Cardiac muscle cell (in vitro differentiated cells and primary cell): ENCODE measurements around the gene RFNG. TPM values are rescaled to one million over a fixed set of nuclear protein-coding genes. Genes with fewer than 3 reads are reported as not detected.
A peak's percentile ranks its signal among the peaks of the same experiment; 100 is the strongest.

Source experiments
- DNase-seq, 2 donors: peaks; one replicate each; pipeline versions ENCODE4 v3.0.0 to v3.0.0-alpha.2; 2010 to 2017; ENCODE audit warnings: low read depth in 1 of 2, low spot score in 1 of 2
- H3K27ac ChIP-seq: fragments of 200-600 bp; sonication (generic); 2 replicates; pipeline ENCODE4 v1.5.1; 2016
- H3K27me3 ChIP-seq: fragments of 200-600 bp; sonication (generic); 2 replicates; pipeline ENCODE4 v1.6.0; 2016; ENCODE audit warnings: control low read depth
- H3K36me3 ChIP-seq: fragments of 200-600 bp; sonication (generic); 2 replicates; pipeline ENCODE4 v1.5.1; 2016; ENCODE audit warnings: control low read depth
- H3K4me1 ChIP-seq: fragments of 200-600 bp; sonication (generic); 2 replicates; pipeline ENCODE4 v1.8.1; 2017; ENCODE audit warnings: low read depth, mild to moderate bottlenecking, mixed run types
- H3K4me3 ChIP-seq: fragments of 200-600 bp; sonication (generic); 2 replicates; pipeline ENCODE4 v1.5.1; 2016; ENCODE audit warnings: mild to moderate bottlenecking
- H3K9me3 ChIP-seq: fragments of 200-600 bp; sonication (generic); 2 replicates; pipeline ENCODE4 v1.5.1; 2017; ENCODE audit warnings: low read depth, mild to moderate bottlenecking, control low read depth
- polyA plus RNA-seq: library from polyadenylated mRNA; unstranded; fragments of >200 nt; fragmentation: Nextera tagmentation; extraction: Ambion mirVana; gene quantifications from 2 replicates; pipeline ENCODE4 v1.2.1, GENCODE V29; 2016
- total RNA-seq: library from RNA; depleted of rRNA; stranded (reverse); fragments of >200 nt; gene quantifications from 2 replicates; pipeline ENCODE4 v1.2.3, GENCODE V29; 2016
- TF ChIP-seq, protein P1 (sequence below): IDR thresholded peaks from 2 replicates; pipeline ENCODE4 v1.5.1; 2012; ENCODE audit warnings: low read depth, mild to moderate bottlenecking, low read length

Gene RFNG
- total and polyA plus RNA-seq, 2 experiments from 2014 or later = 94.6 to 98.3 TPM

DNA sequence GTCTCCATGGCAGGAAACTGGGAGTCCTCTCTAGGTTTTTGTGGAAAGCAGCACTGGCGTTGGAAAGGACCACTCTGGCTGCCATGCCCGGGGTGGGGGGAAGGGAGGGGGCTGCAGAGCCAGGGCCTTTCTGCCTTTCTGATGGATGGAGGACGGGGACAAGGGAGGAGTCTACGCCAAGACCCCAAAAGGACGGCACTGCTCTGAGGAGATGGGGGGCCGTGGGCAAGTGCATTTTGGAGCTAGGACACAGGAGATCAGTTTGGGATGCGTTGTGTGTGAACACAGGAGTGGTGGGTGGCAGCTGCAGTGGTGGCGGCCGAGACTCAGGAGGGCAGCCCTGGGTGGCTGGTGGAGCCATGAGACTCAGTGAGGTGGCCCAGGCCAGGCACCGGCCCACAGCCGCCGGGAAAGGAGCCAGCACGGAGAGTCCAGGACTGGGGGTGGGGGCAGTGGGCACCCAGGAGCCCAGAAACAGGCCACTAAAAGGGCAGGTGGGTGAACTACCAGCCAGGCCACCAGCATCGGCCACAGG lies 31.0 kb downstream of the RFNG start:
- H3K9me3 ChIP-seq = no peaks in the 10 kb centered on the region
- no peaks in the 10 kb centered on the region for H3K36me3 ChIP-seq
- H3K27ac ChIP-seq = no peak overlapping the region
- H3K4me3 ChIP-seq = no peak overlapping the region
- no peaks in the 10 kb centered on the region for H3K4me1 ChIP-seq
- H3K27me3 ChIP-seq = no peaks in the 10 kb centered on the region
- TF ChIP-seq, protein P1, sequence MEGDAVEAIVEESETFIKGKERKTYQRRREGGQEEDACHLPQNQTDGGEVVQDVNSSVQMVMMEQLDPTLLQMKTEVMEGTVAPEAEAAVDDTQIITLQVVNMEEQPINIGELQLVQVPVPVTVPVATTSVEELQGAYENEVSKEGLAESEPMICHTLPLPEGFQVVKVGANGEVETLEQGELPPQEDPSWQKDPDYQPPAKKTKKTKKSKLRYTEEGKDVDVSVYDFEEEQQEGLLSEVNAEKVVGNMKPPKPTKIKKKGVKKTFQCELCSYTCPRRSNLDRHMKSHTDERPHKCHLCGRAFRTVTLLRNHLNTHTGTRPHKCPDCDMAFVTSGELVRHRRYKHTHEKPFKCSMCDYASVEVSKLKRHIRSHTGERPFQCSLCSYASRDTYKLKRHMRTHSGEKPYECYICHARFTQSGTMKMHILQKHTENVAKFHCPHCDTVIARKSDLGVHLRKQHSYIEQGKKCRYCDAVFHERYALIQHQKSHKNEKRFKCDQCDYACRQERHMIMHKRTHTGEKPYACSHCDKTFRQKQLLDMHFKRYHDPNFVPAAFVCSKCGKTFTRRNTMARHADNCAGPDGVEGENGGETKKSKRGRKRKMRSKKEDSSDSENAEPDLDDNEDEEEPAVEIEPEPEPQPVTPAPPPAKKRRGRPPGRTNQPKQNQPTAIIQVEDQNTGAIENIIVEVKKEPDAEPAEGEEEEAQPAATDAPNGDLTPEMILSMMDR = no peak
- DNase-seq = no peak

DNA sequence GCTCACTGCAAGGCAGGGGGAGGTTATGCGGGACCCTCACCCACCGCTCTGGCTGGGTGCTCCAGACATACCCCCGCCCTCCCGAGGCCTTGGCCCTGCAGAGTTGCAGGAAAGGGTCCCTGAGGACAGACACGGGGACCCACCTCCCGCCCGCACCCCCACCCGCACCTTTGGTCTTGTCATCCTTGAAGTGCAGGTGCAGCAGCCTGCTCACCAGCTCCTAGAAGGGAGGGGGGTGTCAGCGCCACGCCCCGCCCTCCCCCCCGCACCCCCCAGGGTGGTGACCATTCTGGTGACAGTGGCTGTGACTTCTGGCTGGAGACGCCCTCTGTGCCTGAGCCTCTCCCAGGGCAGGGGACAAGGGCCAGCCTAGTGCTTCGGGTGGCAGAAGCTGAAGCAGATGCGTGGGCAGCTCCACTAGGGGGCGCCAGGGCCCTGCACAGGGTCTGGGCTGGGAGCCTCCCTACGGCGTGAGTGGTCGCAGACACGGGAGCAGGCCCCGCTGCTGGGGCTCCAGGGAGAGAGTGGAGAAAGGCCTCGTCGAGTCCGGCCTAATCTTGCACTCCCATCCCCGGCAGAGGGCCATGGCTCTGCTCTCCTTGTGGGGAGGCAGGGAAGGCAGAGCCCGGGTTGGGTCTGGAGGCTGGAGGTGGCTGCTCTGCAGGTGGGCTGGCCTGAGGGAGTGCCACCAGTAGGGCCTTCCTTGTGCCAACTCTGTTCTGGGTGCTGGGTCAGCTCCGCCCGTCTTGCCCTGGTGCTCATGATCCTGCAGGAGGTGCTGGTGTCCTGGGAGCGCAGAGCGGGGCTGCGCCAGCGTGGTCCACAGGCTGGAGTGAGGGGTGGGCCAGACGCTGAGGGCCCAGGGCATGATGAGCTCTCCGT lies 31.7 kb downstream of the RFNG start:
- H3K36me3 ChIP-seq = no peaks in the 10 kb centered on the region
- peak; percentile 50 to 80 for DNase-seq
- TF ChIP-seq, protein P1 = peak; percentile 73
- no peak overlapping the region for H3K4me3 ChIP-seq
- H3K27me3 ChIP-seq = no peaks in the 10 kb centered on the region
- H3K27ac ChIP-seq = no peak overlapping the region
- no peaks in the 10 kb centered on the region for H3K9me3 ChIP-seq
- H3K4me1 ChIP-seq = no peaks in the 10 kb centered on the region

DNA sequence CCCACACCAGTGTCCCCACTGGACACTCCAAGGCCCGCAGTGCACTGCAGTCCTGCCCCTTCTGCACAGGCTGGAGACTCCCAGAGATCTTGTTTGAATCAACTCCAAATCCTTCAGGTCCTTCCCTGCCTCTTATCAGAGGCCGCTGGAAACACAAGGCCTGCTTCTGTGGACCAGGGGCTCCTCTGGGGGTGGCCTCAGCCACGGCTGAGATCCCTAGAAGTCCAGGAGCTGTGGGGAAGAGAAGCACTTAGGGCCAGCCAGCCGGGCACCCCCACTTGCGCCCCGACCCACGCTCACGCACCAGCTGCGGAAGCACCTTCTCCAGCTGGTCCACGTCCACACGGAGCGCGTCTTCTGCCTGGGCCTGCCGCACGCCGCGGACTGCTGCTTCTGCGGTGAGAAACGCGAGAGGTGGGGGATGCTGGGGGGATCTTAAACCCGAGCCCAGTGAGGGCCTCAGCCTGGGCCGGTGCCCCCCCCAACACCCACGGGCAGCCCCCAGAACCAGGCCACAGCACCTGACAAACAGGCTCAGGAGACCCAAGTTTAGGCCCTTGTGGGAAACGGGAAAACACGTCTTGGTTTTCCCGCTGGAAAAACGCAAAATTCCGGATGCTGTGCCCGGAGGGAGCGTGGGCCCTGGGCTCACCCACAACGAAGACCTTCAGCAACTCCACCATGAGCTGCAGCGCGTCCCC lies 32.5 kb downstream of the RFNG start:
- no peak overlapping the region for H3K4me3 ChIP-seq
- H3K27me3 ChIP-seq = no peaks in the 10 kb centered on the region
- TF ChIP-seq, protein P1 = no peak
- no peaks in the 10 kb centered on the region for H3K36me3 ChIP-seq
- no peaks in the 10 kb centered on the region for H3K4me1 ChIP-seq
- no peaks in the 10 kb centered on the region for H3K9me3 ChIP-seq
- no peak for DNase-seq
- H3K27ac ChIP-seq = peak overlapping the region; percentile 9

DNA sequence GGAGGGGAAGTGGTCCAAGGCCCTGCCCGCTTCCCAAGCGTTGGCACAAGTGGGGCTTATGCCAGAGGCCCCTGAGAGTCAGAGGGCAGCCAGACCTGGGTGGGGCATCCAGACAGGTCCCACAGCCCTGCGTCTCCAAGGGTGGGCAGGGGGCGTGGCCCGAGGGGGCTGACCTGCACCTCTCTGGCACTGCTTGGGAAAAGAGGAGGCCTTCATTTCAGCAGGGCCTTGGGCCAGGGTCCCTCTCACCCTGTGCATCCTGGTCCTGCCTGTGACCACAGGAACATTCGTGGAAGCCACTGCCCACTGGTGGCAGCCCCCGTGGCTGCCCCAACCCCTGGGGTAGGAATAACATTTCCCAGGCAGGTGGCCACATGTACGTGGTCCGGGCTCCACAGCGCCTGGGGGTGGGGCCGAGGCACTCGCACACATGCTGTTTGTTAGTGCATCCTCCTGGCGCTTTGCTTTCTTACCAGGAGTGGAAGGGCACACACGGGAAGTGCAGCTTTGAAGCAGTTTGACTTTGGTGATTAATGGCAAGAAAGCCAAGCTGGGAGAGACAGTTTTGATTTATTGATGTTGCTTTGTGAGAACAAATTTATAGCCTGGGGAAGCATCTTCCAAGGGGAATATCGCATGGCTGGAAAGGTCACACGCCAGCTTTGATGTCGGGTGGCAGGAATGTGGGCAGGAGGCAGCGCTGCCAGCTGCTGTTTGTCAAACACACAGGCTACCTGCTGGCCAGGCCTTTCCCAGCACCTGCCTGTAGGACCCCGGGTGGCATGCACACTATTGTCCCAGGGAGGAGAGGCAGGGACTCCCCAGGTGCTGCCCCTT lies 33.2 kb downstream of the RFNG start:
- Histone ChIP-seq H3K4me3 (no peak overlapping the region), H3K36me3 (no peaks in the 10 kb centered on the region), H3K27ac (peak overlapping the region; percentile 9), H3K9me3 (no peaks in the 10 kb centered on the region), H3K27me3 (no peaks in the 10 kb centered on the region), H3K4me1 (peaks cover 5% of the 10 kb centered on the region)
- DNase-seq = no peak
- TF ChIP-seq, protein P1 = no peak

DNA sequence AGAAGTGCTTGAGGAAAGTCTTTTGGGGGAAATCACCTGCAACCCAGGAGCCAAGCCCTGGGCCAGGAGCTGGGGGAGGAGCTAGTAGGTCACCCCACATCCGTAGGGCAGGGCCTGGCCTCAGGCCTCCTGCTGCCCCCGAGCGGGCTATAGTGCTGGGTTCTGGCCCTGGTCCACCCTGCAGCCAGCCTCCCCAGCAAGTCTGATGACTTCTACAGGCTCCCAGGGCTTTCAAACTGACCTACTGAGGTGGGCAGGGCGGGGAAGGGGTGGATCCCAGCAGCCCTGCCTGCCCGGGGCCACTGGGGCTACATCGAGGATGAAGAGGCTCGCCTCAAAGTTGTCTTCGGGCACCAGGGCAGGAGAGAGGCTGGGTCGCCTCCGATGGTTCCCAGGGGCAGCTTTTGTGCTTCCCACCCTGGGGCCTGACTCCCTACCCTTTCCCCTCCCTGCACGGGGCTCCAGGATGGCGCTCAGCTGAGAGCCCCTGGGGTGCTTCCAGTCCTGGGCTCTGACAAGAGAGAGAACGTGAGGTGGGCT lies 33.9 kb downstream of the RFNG start:
- H3K4me3 ChIP-seq = no peak overlapping the region
- H3K4me1 ChIP-seq = peaks cover 12% of the 10 kb centered on the region
- H3K36me3 ChIP-seq = no peaks in the 10 kb centered on the region
- TF ChIP-seq, protein P1 = no peak
- H3K9me3 ChIP-seq = no peaks in the 10 kb centered on the region
- no peak overlapping the region for H3K27ac ChIP-seq
- DNase-seq = no peak
- H3K27me3 ChIP-seq = no peaks in the 10 kb centered on the region
